H1 (cell line): Measurements from ENCODE around the gene LRP8. TPM values are rescaled to one million over a fixed set of nuclear protein-coding genes. Genes with fewer than 3 reads are reported as not detected.

ENCODE experiments used
- CTCF ChIA-PET: fragments of 300-600 bp; sonication (Branson Sonifier 250); formaldehyde crosslinking; loops from one replicate; lab custom pipeline; 2021; ENCODE audit not compliant: partially characterized antibody; lab: Charles Lee
- POLR2A ChIA-PET: fragments of 300-600 bp; sonication (Branson Sonifier 250); formaldehyde crosslinking; loops from one replicate; lab custom pipeline; 2021; ENCODE audit warnings: inconsistent platforms; ENCODE audit not compliant: partially characterized antibody; lab: Charles Lee
- DNase-seq, 2 experiments: peaks; one replicate each; pipeline versions ENCODE4 v3.0.0 to v3.0.0-alpha.2; 2010 to 2022; ENCODE audit warnings: low spot score in 2 of 2, low read depth in 1 of 2, mixed read lengths in 1 of 2
- FAIRE-seq: peaks from 2 replicates; lab custom pipeline; 2011; peaks lifted over from hg19 to GRCh38; lab: Jason Lieb, UNC
- H2AFZ ChIP-seq: 2 replicates; pipeline ENCODE4 v1.8.1; 2012; ENCODE audit warnings: low read length, inconsistent platforms
- H2AK5ac ChIP-seq: 2 replicates; pipeline ENCODE4 v1.6.1; 2013; ENCODE audit warnings: low read depth, low read length
- H2BK120ac ChIP-seq: replicated peaks from 2 replicates; pipeline ENCODE3; 2013; ENCODE audit warnings: low read depth, low read length, inconsistent platforms
- H2BK12ac ChIP-seq: 2 replicates; pipeline ENCODE4 v1.6.1; 2013; ENCODE audit warnings: low read depth, low read length
- H2BK15ac ChIP-seq: 2 replicates; pipeline ENCODE4 v1.6.1; 2013; ENCODE audit warnings: low read length
- H2BK20ac ChIP-seq: 2 replicates; pipeline ENCODE4 v1.6.1; 2013; ENCODE audit warnings: low read length
- H2BK5ac ChIP-seq: 2 replicates; pipeline ENCODE4 v1.6.1; 2013; ENCODE audit warnings: low read depth, low read length
- H3K14ac ChIP-seq: 2 replicates; pipeline ENCODE4 v1.6.1; 2013; ENCODE audit warnings: inconsistent platforms; ENCODE audit not compliant: insufficient read length
- H3K18ac ChIP-seq: 2 replicates; pipeline ENCODE4 v1.6.1; 2013; ENCODE audit warnings: low read length; ENCODE audit errors: extremely low read depth
- H3K23ac ChIP-seq: 2 replicates; pipeline ENCODE4 v1.6.1; 2013; ENCODE audit warnings: inconsistent platforms; ENCODE audit not compliant: insufficient read length
- H3K23me2 ChIP-seq: 2 replicates; pipeline ENCODE4 v1.6.1; 2013; ENCODE audit warnings: low read depth, low read length
- H3K27ac ChIP-seq: 2 replicates; pipeline ENCODE4 v1.6.1; 2011; ENCODE audit warnings: low read depth, low read length, inconsistent platforms
- H3K27me3 ChIP-seq, 4 experiments: replicated peaks in 1 of 4; 1 replicate in 1 of 4; 2 replicates in 3 of 4; pipeline versions ENCODE4 v1.6.1 to v1.8.1; 2011 to 2013; ENCODE audit warnings: low read length in 3 of 4, mild to moderate bottlenecking in 3 of 4, inconsistent platforms in 2 of 4, mixed read lengths in 2 of 4, moderate library complexity in 1 of 4; ENCODE audit not compliant: control insufficient read depth in 3 of 4, insufficient read depth in 3 of 4; ENCODE audit errors: extremely low read depth in 1 of 4
- H3K36me3 ChIP-seq, 4 experiments: 2 replicates each; pipeline versions ENCODE4 v1.6.1 to v1.8.1; 2011 to 2013; ENCODE audit warnings: mild to moderate bottlenecking in 4 of 4, low read length in 3 of 4, moderate library complexity in 2 of 4, control low read depth in 1 of 4, inconsistent platforms in 1 of 4; ENCODE audit not compliant: insufficient read depth in 4 of 4, control insufficient read depth in 2 of 4
- H3K4ac ChIP-seq: replicated peaks from 2 replicates; pipeline ENCODE3; 2013; ENCODE audit warnings: low read length, low read depth, mixed read lengths, inconsistent platforms; ENCODE audit not compliant: insufficient read length
- H3K4me1 ChIP-seq, 4 experiments: replicated peaks in 1 of 4; 1 replicate in 1 of 4; 2 replicates in 3 of 4; pipeline versions ENCODE4 v1.6.1 to v1.8.1; 2011 to 2013; ENCODE audit warnings: low read length in 3 of 4, inconsistent platforms in 2 of 4, mixed read lengths in 1 of 4; ENCODE audit not compliant: insufficient read depth in 4 of 4, control insufficient read depth in 3 of 4
- H3K4me2 ChIP-seq, 2 experiments: 2 replicates each; pipeline versions ENCODE4 v1.6.1 to v1.8.1; 2011 to 2013; ENCODE audit warnings: low read depth in 2 of 2, low read length in 2 of 2, control low read depth in 1 of 2, inconsistent platforms in 1 of 2, mild to moderate bottlenecking in 1 of 2; ENCODE audit not compliant: insufficient read depth in 1 of 2
- H3K4me3 ChIP-seq, 4 experiments: fragments of 200-600, 300-600 bp in 1 of 4; sonication (generic), shearing (Covaris generic), sonication (Bioruptor Twin) in 1 of 4; 2 replicates each; pipeline versions ENCODE4 v1.5.1 to v1.8.1; 2011 to 2016; ENCODE audit warnings: low read length in 4 of 4, low read depth in 3 of 4, control low read depth in 2 of 4, inconsistent platforms in 2 of 4, mild to moderate bottlenecking in 2 of 4, mixed read lengths in 1 of 4, moderate library complexity in 1 of 4; ENCODE audit not compliant: insufficient read depth in 2 of 4; ENCODE audit errors: extremely low read depth in 1 of 4
- H3K56ac ChIP-seq: replicated peaks from 2 replicates; pipeline ENCODE3; 2013; ENCODE audit warnings: low read depth, mild to moderate bottlenecking, mixed read lengths, low read length, inconsistent platforms; ENCODE audit not compliant: insufficient read length
- H3K79me1 ChIP-seq: 2 replicates; pipeline ENCODE4 v1.6.1; 2013; ENCODE audit warnings: low read depth, low read length, control low read depth
- H3K79me2 ChIP-seq, 2 experiments: 2 replicates each; pipeline versions ENCODE4 v1.6.1 to v1.8.1; 2012 to 2013; ENCODE audit warnings: low read length in 2 of 2, mild to moderate bottlenecking in 2 of 2, inconsistent platforms in 1 of 2; ENCODE audit not compliant: insufficient read depth in 2 of 2, control insufficient read depth in 1 of 2
- H3K9ac ChIP-seq, 4 experiments: replicated peaks in 1 of 4; 1 replicate in 1 of 4; 2 replicates in 3 of 4; pipeline versions ENCODE4 v1.6.1 to v1.8.1; 2011 to 2013; ENCODE audit warnings: low read depth in 3 of 4, low read length in 3 of 4, control low read depth in 2 of 4, mild to moderate bottlenecking in 2 of 4, moderate library complexity in 2 of 4, inconsistent platforms in 1 of 4; ENCODE audit errors: extremely low read depth in 1 of 4
- H3K9me3 ChIP-seq, 2 experiments: 2 replicates each; pipeline versions ENCODE4 v1.6.1 to v1.8.1; 2012 to 2013; ENCODE audit warnings: mild to moderate bottlenecking in 2 of 2, moderate library complexity in 2 of 2, control low read depth in 1 of 2, inconsistent platforms in 1 of 2, low read depth in 1 of 2, low read length in 1 of 2, mixed read lengths in 1 of 2; ENCODE audit not compliant: insufficient read depth in 2 of 2
- H4K20me1 ChIP-seq, 2 experiments: replicated peaks in 1 of 2; 2 replicates each; pipeline versions ENCODE3 to v1.8.1; 2011 to 2013; ENCODE audit warnings: inconsistent platforms in 2 of 2, low read length in 2 of 2, mild to moderate bottlenecking in 1 of 2; ENCODE audit not compliant: insufficient read depth in 2 of 2, control insufficient read depth in 1 of 2
- H4K5ac ChIP-seq: 2 replicates; pipeline ENCODE4 v1.6.1; 2013; ENCODE audit warnings: low read length, low read depth, mixed read lengths, inconsistent platforms; ENCODE audit not compliant: insufficient read length
- H4K8ac ChIP-seq: 2 replicates; pipeline ENCODE4 v1.8.0; 2013; ENCODE audit warnings: mild to moderate bottlenecking, moderate library complexity, low read length, inconsistent platforms; ENCODE audit not compliant: insufficient read depth; ENCODE audit errors: extremely low read depth
- H4K91ac ChIP-seq: replicated peaks from 2 replicates; pipeline ENCODE3; 2013; ENCODE audit warnings: low read length, mixed read lengths, inconsistent platforms; ENCODE audit not compliant: insufficient read length
- WGBS, 2 experiments: shearing (Covaris generic) in 1 of 2; methylation state at CpG; one replicate each; pipeline versions ENCODE4 v1.1.6 to v1.1.7; 2013 to 2015; ENCODE audit warnings: low lambda C conversion rate in 2 of 2, mixed read lengths in 2 of 2, inconsistent platforms in 1 of 2, low coverage in 1 of 2, missing lambda C conversion rate in 1 of 2; ENCODE audit not compliant: insufficient replicate concordance in 2 of 2, insufficient coverage in 1 of 2, insufficient read length in 1 of 2; ENCODE audit errors: extremely low coverage in 1 of 2, missing lambda C conversion rate in 1 of 2; 5-methylcytosine and 5-hydroxymethylcytosine counted together
- polyA plus RNA-seq, 7 experiments: library from polyadenylated mRNA; depleted of rRNA in 3 of 7; stranded (reverse) in 5 of 7; unstranded in 2 of 7; fragments of >200 nt in 5 of 7; fragments of 200-250 nt in 2 of 7; gene quantifications; 1 replicate in 5 of 7; 2 replicates in 1 of 7; 4 replicates in 1 of 7; pipeline versions ENCODE4 v1.2.1 to v1.2.3, GENCODE V29; 2011 to 2013; ENCODE audit warnings: missing spikeins in 2 of 7, mixed read lengths in 2 of 7
- total RNA-seq: library from RNA; stranded (reverse); fragmentation: NEBNext Ultra II Directional; extraction: Animal tissue kit (Norgen Biotek cat#: 25700); gene quantifications from 2 replicates; pipeline ENCODE4 v1.2.1, GENCODE V29; 2021

LRP8 gene
- total and polyA plus RNA-seq, 2 of the 8 experiments (the other 6 are each of a cell fraction or from before 2014, with no cell fraction given): 63.2 to 66.4 TPM

- H4K91ac ChIP-seq: no peak overlapping the region
- POLR2A ChIA-PET: interaction anchor here (1.6 kb wide), 1 partner anchor 11 kb away, joined by 5 read pairs; no protein-coding TSS in a partner anchor
- no peak overlapping the region for H2BK15ac ChIP-seq
- H3K23ac ChIP-seq: no peak overlapping the region
- DNase-seq (no peak), FAIRE-seq (no peak)
- no peak overlapping the region for H2BK120ac ChIP-seq
- no peak overlapping the region for H2BK12ac ChIP-seq
- no peak overlapping the region for H3K9ac ChIP-seq
- no peaks in the 10 kb centered on the region for H3K79me2 ChIP-seq
- no peak overlapping the region for H3K14ac ChIP-seq
- CTCF ChIA-PET: no interaction called here
- no peaks in the 10 kb centered on the region for H3K23me2 ChIP-seq
- no peak overlapping the region for H2AK5ac ChIP-seq
- no peak overlapping the region for H3K18ac ChIP-seq
- H3K56ac ChIP-seq: no peak overlapping the region
- H3K79me1 ChIP-seq: no peaks in the 10 kb centered on the region
- H3K36me3 ChIP-seq: no peaks in the 10 kb centered on the region
- H4K8ac ChIP-seq: no peak overlapping the region
- H4K5ac ChIP-seq: no peak overlapping the region
- no peak overlapping the region for H2BK20ac ChIP-seq
- H2AFZ ChIP-seq: no peak overlapping the region
- no peak overlapping the region for H2BK5ac ChIP-seq
- H4K20me1 ChIP-seq: no peaks in the 10 kb centered on the region
- 88% methylated on average over 1 of the region's 1 CpG; no CpG with 5 or more reads in 1 of the 2 experiments for WGBS, 2 experiments
- H3K27ac ChIP-seq: no peak overlapping the region
- no peak overlapping the region for H3K4ac ChIP-seq
- H3K4me1 ChIP-seq: no peaks in the 10 kb centered on the region
- H3K9me3 ChIP-seq: no peaks in the 10 kb centered on the region
- H3K4me3 ChIP-seq: no peak overlapping the region
- no peak overlapping the region for H3K4me2 ChIP-seq
- no peaks in the 10 kb centered on the region; a peak in 1 of 7 replicates for H3K27me3 ChIP-seq
Measured at GRCh38 chr1:53335661-53336060, 7.8 kb upstream of the LRP8 start.
